Fibroblast of lung (primary cell): ENCODE data around the gene HINT3. TPM values are rescaled to one million over a fixed set of nuclear protein-coding genes. Genes with fewer than 3 reads are reported as not detected.
"Not testable (repeated sequence)": the region's sequence is repeated elsewhere in the genome, so short reads cannot be mapped to it uniquely, and the experiment has no call there.

Experiments used
- DNase-seq, 2 donors: peaks; one replicate each; pipeline versions ENCODE4 v3.0.0 to v3.0.0-alpha.2; 2010; ENCODE audit warnings: low read depth in 2 of 2
- H2AFZ ChIP-seq: 2 replicates; pipeline ENCODE4 v1.5.1; 2012; ENCODE audit warnings: low read length, control low read depth, inconsistent platforms
- H3K27ac ChIP-seq: 2 replicates; pipeline ENCODE4 v1.5.1; 2011; ENCODE audit warnings: low read length, control low read depth; ENCODE audit not compliant: insufficient read depth
- H3K27me3 ChIP-seq: 2 replicates; pipeline ENCODE4 v1.5.1; 2011; ENCODE audit warnings: mild to moderate bottlenecking, low read length; ENCODE audit not compliant: control insufficient read depth, insufficient read depth
- H3K36me3 ChIP-seq: 2 replicates; pipeline ENCODE4 v1.5.1; 2011; ENCODE audit warnings: low read length; ENCODE audit not compliant: control insufficient read depth, insufficient read depth
- H3K4me1 ChIP-seq: 2 replicates; pipeline ENCODE4 v1.5.1; 2011; ENCODE audit warnings: low read length; ENCODE audit not compliant: control insufficient read depth, insufficient read depth; ENCODE audit errors: extremely low read depth
- H3K4me2 ChIP-seq: 2 replicates; pipeline ENCODE4 v1.5.1; 2011; ENCODE audit warnings: low read length, control low read depth; ENCODE audit not compliant: insufficient read depth; ENCODE audit errors: extremely low read depth
- H3K4me3 ChIP-seq, 4 experiments: fragments of 200-600 bp in 1 of 4; sonication (generic) in 1 of 4; replicated peaks in 1 of 4; 2 replicates each; pipeline ENCODE4 v1.5.1; 2011 to 2016; ENCODE audit warnings: low read length in 4 of 4, low read depth in 3 of 4, mild to moderate bottlenecking in 3 of 4, control low read depth in 2 of 4, inconsistent platforms in 1 of 4, mixed read lengths in 1 of 4; ENCODE audit not compliant: insufficient read depth in 1 of 4; ENCODE audit errors: control extremely low read depth in 1 of 4
- H3K79me2 ChIP-seq: 2 replicates; pipeline ENCODE4 v1.5.1; 2012; ENCODE audit warnings: mild to moderate bottlenecking, low read length, inconsistent platforms; ENCODE audit not compliant: control insufficient read depth, insufficient read depth
- H3K9ac ChIP-seq: 2 replicates; pipeline ENCODE4 v1.5.1; 2011; ENCODE audit warnings: mild to moderate bottlenecking, low read length, control low read depth; ENCODE audit not compliant: insufficient read depth
- H3K9me3 ChIP-seq: 2 replicates; pipeline ENCODE4 v1.5.1; 2012; ENCODE audit warnings: low read depth, low read length; ENCODE audit not compliant: control insufficient read depth, insufficient read depth
- H4K20me1 ChIP-seq: 2 replicates; pipeline ENCODE4 v1.5.1; 2011; ENCODE audit warnings: low read length; ENCODE audit not compliant: control insufficient read depth, insufficient read depth; ENCODE audit errors: extremely low read depth
- CTCF ChIP-seq, 2 donors: IDR thresholded peaks in 1 of 2; conservative IDR thresholded peaks in 1 of 2; 1 replicate in 1 of 2; 2 replicates in 1 of 2; pipeline ENCODE4 v1.5.1; 2011 to 2012; ENCODE audit warnings: low read length in 2 of 2, control low read depth in 1 of 2, inconsistent platforms in 1 of 2, low read depth in 1 of 2, mild to moderate bottlenecking in 1 of 2
- EZH2 ChIP-seq: IDR thresholded peaks from 2 replicates; pipeline ENCODE4 v1.5.1; 2012; ENCODE audit warnings: low read length, control low read depth, mild to moderate bottlenecking; ENCODE audit errors: missing control alignments
- polyA plus RNA-seq, 2 donors: library from polyadenylated mRNA; depleted of rRNA in 1 of 2; stranded (reverse) in 1 of 2; unstranded in 1 of 2; fragments of >200 nt; gene quantifications; 2 replicates each; pipeline ENCODE4 v1.2.1, GENCODE V29; 2011 to 2012; ENCODE audit warnings: missing spikeins in 1 of 2
- total RNA-seq: library from RNA; depleted of rRNA; stranded (reverse); fragments of >200 nt; gene quantifications from 2 replicates; pipeline ENCODE4 v1.2.1, GENCODE V29; 2014

Gene HINT3
- total and polyA plus RNA-seq, 2 donors (not counting 1 experiment from before 2014, with no cell fraction given): 2.1 to 36.8 TPM

GRCh38 chr6:126016591-126016990 is 60.0 kb downstream of the HINT3 start:
- Histone ChIP-seq H3K4me2 (no peak overlapping the region), H3K27me3 (no peaks in the 10 kb centered on the region), H2AFZ (no peak overlapping the region), H3K36me3 (peaks cover 7% of the 10 kb centered on the region), H3K9ac (no peak overlapping the region), H3K9me3 (no peaks in the 10 kb centered on the region), H3K79me2 (no peaks in the 10 kb centered on the region), H3K4me1 (no peaks in the 10 kb centered on the region), H3K4me3 (no peak overlapping the region), H4K20me1 (no peaks in the 10 kb centered on the region), H3K27ac (no peak overlapping the region)
- DNase-seq: no peak
- no peak for TF ChIP-seq CTCF (conservative IDR thresholded peaks at IDR 0.05 in 1 of 2, IDR thresholded peaks at IDR 0.05 in 1 of 2; ENCODE audit: low read depth in 1 of 2, low read length in 2 of 2)
- no peak for TF ChIP-seq EZH2

GRCh38 chr6:126017668-126018067 is 61.1 kb downstream of the HINT3 start:
- no peaks in the 10 kb centered on the region for H3K9me3 ChIP-seq
- no peak overlapping the region for H3K4me3 ChIP-seq
- no peak for DNase-seq
- H3K4me2 ChIP-seq: no peak overlapping the region
- H3K36me3 ChIP-seq: peaks cover 3% of the 10 kb centered on the region
- H2AFZ ChIP-seq: no peak overlapping the region
- H3K79me2 ChIP-seq: no peaks in the 10 kb centered on the region
- H3K27me3 ChIP-seq: no peaks in the 10 kb centered on the region
- no peak overlapping the region for H3K27ac ChIP-seq
- no peaks in the 10 kb centered on the region for H3K4me1 ChIP-seq
- H3K9ac ChIP-seq: no peak overlapping the region
- no peak for TF ChIP-seq CTCF (conservative IDR thresholded peaks at IDR 0.05 in 1 of 2, IDR thresholded peaks at IDR 0.05 in 1 of 2; ENCODE audit: low read depth in 1 of 2, low read length in 2 of 2)
- TF ChIP-seq EZH2: no peak
- no peaks in the 10 kb centered on the region for H4K20me1 ChIP-seq

- no peaks in the 10 kb centered on the region for H3K9me3 ChIP-seq
- H3K9ac ChIP-seq: no peak overlapping the region
- no peak overlapping the region for H2AFZ ChIP-seq
- no peak overlapping the region for H3K27ac ChIP-seq
- H3K36me3 ChIP-seq: peaks cover 1% of the 10 kb centered on the region
- DNase-seq: peak in 1 of 2 donors; percentile 54
- H3K79me2 ChIP-seq: no peaks in the 10 kb centered on the region
- TF ChIP-seq CTCF (conservative IDR thresholded peaks at IDR 0.05 in 1 of 2, IDR thresholded peaks at IDR 0.05 in 1 of 2; ENCODE audit: low read depth in 1 of 2, low read length in 2 of 2): no peak
- TF ChIP-seq EZH2: no peak
- no peak overlapping the region for H3K4me2 ChIP-seq
- H4K20me1 ChIP-seq: no peaks in the 10 kb centered on the region
- H3K4me1 ChIP-seq: no peaks in the 10 kb centered on the region
- no peaks in the 10 kb centered on the region for H3K27me3 ChIP-seq
- H3K4me3 ChIP-seq: no peak overlapping the region
Measured at GRCh38 chr6:126020305-126021050, 63.9 kb downstream of the HINT3 start.

GRCh38 chr6:126023474-126023873 is 66.9 kb downstream of the HINT3 start:
- peak in 1 of 2 donors; percentile 44 for DNase-seq
- not testable (repeated sequence) for H3K4me1 ChIP-seq, H3K4me2 ChIP-seq, H3K27ac ChIP-seq, H2AFZ ChIP-seq, H4K20me1 ChIP-seq, H3K4me3 ChIP-seq, H3K9me3 ChIP-seq, H3K27me3 ChIP-seq, H3K79me2 ChIP-seq, H3K9ac ChIP-seq, H3K36me3 ChIP-seq
